Activated T-cell treated with anti-CD3 and anti-CD28 coated beads, Interleukin-2, amount 50 U/mL, for 4 hours (primary cell): Measurements from ENCODE around the gene PRKCSH. TPM values are rescaled to one million over a fixed set of nuclear protein-coding genes. Genes with fewer than 3 reads are reported as not detected.

Experiments used
- ATAC-seq, 2 donors: fragments of 200-7000 bp; cut with Tn5 transposase; one replicate each; pipeline ENCODE4 v1.10.0; 2021
- DNase-seq: peaks from one replicate; pipeline ENCODE4 v3.0.0-alpha.2; 2020
- H3K27me3 Mint-ChIP-seq: one replicate; pipeline ENCODE4 v1.8.0; 2021; ENCODE audit warnings: low read depth, mixed read lengths
- H3K36me3 Mint-ChIP-seq: one replicate; pipeline ENCODE4 v1.8.0; 2022; ENCODE audit warnings: mixed read lengths; ENCODE audit not compliant: insufficient read depth
- H3K4me1 Mint-ChIP-seq: one replicate; pipeline ENCODE4 v1.8.0; 2021; ENCODE audit warnings: low read depth, mixed read lengths
- H3K4me3 Mint-ChIP-seq: one replicate; pipeline ENCODE4 v1.8.0; 2021; ENCODE audit warnings: mild to moderate bottlenecking, moderate library complexity, mixed read lengths
- H3K9me3 Mint-ChIP-seq: one replicate; pipeline ENCODE4 v1.8.0; 2021; ENCODE audit warnings: mixed read lengths
- total RNA-seq, 3 donors: library from RNA; stranded (reverse); gene quantifications; one replicate each; pipeline ENCODE4 v1.2.1, GENCODE V29; 2021

PRKCSH gene
- total RNA-seq, 3 donors from 2014 or later: 273 to 327 (median 319) TPM

- Mint-ChIP-seq H3K4me3 (peak overlapping the region; percentile 73), H3K27me3 (peaks cover 27% of the 10 kb centered on the region), H3K9me3 (no peaks in the 10 kb centered on the region), H3K4me1 (peaks cover 17% of the 10 kb centered on the region), H3K36me3 (peaks cover 6% of the 10 kb centered on the region)
- ATAC-seq (peak; percentile 78 to 79), DNase-seq (peak; percentile 71)
Observed at GRCh38 chr19:11482384-11483050, 47.1 kb downstream of the PRKCSH start.

- DNase-seq (no peak), ATAC-seq (no peak)
- Mint-ChIP-seq H3K4me1 (peaks cover 17% of the 10 kb centered on the region), H3K36me3 (peaks cover 6% of the 10 kb centered on the region), H3K4me3 (no peak overlapping the region), H3K9me3 (no peaks in the 10 kb centered on the region), H3K27me3 (peaks cover 24% of the 10 kb centered on the region)
Observed at GRCh38 chr19:11483366-11484111, 48.1 kb downstream of the PRKCSH start.

GRCh38 chr19:11485245-11485837, 49.9 kb downstream of the PRKCSH start:
- ATAC-seq (no peak), DNase-seq (no peak)
- H3K4me3 Mint-ChIP-seq: no peak overlapping the region
- H3K36me3 Mint-ChIP-seq: peaks cover 6% of the 10 kb centered on the region
- peaks cover 16% of the 10 kb centered on the region for H3K27me3 Mint-ChIP-seq
- no peaks in the 10 kb centered on the region for H3K9me3 Mint-ChIP-seq
- peaks cover 13% of the 10 kb centered on the region for H3K4me1 Mint-ChIP-seq

DNA sequence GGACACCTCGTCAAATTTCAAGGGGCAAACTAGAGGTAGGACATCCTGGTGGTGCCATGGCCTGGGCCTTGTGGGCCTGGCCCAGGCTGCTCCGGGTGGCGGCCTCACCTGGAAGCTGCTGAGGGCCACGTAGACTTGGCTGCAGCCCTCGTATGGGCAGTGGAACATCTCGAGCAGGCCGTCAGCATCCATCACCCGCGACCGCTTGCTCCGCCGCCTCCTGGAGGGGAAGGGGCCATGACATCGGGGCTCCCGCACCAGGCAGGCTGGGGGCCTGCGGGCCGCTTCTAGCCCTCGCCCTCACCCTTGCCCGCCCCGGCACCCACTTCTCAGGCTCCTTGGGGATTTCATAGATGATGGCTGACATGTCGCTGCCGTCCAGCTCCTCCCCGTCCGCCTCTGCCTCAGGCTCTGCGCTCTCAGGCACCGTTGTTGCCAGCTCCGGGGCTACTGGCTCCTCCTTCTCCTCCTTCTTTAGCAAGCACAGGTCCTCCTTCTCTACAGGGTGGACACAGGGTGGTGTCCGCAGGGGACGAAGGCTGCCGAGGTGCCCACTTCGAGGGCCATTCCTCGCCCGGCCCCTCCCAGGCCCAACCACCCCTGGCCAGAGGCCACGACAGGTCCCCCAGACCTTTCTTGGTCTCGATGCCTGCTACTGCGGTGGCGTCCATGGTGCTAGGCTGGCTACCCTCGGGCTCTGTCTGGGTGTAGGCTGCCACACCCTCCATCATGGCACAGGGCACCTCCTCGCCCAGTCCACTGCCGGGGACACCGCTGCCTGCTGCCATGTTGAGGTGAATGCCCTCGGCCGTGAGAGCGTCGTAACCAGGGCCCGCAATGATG, 51.4 kb downstream of the PRKCSH start:
- H3K4me1 Mint-ChIP-seq: peaks cover 7% of the 10 kb centered on the region
- no peaks in the 10 kb centered on the region for H3K9me3 Mint-ChIP-seq
- peaks cover 11% of the 10 kb centered on the region for H3K36me3 Mint-ChIP-seq
- DNase-seq (no peak), ATAC-seq (no peak)
- no peak overlapping the region for H3K4me3 Mint-ChIP-seq
- H3K27me3 Mint-ChIP-seq: peaks cover 6% of the 10 kb centered on the region

GRCh38 chr19:11489378-11489777, 53.9 kb downstream of the PRKCSH start:
- Mint-ChIP-seq H3K27me3 (no peaks in the 10 kb centered on the region), H3K36me3 (peaks cover 8% of the 10 kb centered on the region), H3K4me3 (no peak overlapping the region), H3K9me3 (no peaks in the 10 kb centered on the region), H3K4me1 (no peaks in the 10 kb centered on the region)
- no peak for ATAC-seq
- no peak for DNase-seq

DNA sequence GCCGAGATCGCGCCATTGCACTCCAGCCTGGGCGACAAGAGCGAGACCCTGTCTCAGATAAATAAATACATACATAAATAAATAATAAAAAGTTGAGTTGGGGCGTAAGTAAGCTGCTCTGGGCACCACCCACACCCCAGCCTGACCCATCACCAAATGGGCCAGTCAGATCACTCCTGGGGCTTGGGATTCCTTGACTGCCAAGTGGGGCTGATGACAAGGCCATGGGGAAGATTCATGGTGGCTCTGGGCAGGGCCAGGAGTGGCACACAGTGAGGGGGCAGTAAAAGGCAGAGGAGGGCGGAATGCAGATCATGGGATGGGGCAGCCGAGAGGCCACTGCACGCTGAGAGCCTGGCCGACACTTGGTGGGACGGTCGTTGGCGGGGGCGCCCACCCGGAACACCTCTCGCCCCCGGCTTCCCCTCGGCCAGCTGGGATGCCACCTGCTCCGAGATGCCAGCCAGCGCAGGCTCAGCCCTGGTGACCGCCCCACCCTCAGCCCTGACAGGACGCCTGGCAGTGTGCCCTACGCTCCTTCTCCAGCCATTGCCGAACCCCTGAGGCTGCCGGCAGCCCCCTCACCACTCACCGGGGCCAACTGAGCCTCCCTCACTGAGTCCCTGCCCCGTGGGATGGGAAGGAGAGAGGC, 59.3 kb downstream of the PRKCSH start:
- ATAC-seq (no peak), DNase-seq (no peak)
- Mint-ChIP-seq H3K36me3 (peaks cover 13% of the 10 kb centered on the region), H3K27me3 (no peaks in the 10 kb centered on the region), H3K9me3 (no peaks in the 10 kb centered on the region), H3K4me1 (no peaks in the 10 kb centered on the region), H3K4me3 (no peak overlapping the region)

DNA sequence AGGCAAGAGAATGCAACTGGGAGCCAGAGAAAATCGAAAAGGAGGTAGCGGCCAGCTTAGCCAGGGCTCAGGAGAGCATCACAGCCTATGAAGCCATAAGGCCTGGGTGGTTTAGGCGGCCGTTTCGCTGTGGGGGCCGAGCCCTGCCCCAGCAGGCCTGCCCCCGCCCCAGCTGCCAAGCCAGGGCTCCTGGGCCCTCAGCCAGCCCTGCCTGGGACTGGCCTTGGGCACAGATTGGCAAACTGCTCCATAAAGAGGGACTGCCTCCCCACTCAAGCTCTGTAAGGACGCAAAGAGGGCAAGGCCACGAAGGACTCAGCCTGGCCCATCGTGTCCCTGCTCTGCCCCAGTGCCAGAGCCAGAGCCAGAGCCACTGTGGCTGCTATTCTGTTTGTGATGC, 60.0 kb downstream of the PRKCSH start:
- H3K4me1 Mint-ChIP-seq: no peaks in the 10 kb centered on the region
- H3K27me3 Mint-ChIP-seq: no peaks in the 10 kb centered on the region
- H3K4me3 Mint-ChIP-seq: no peak overlapping the region
- ATAC-seq: no peak
- peaks cover 15% of the 10 kb centered on the region for H3K36me3 Mint-ChIP-seq
- DNase-seq: no peak
- no peaks in the 10 kb centered on the region for H3K9me3 Mint-ChIP-seq

GRCh38 chr19:11495885-11496284, 60.5 kb downstream of the PRKCSH start:
- H3K27me3 Mint-ChIP-seq: no peaks in the 10 kb centered on the region
- H3K36me3 Mint-ChIP-seq: peaks cover 13% of the 10 kb centered on the region
- no peaks in the 10 kb centered on the region for H3K9me3 Mint-ChIP-seq
- H3K4me3 Mint-ChIP-seq: no peak overlapping the region
- ATAC-seq (no peak), DNase-seq (no peak)
- H3K4me1 Mint-ChIP-seq: no peaks in the 10 kb centered on the region

DNA sequence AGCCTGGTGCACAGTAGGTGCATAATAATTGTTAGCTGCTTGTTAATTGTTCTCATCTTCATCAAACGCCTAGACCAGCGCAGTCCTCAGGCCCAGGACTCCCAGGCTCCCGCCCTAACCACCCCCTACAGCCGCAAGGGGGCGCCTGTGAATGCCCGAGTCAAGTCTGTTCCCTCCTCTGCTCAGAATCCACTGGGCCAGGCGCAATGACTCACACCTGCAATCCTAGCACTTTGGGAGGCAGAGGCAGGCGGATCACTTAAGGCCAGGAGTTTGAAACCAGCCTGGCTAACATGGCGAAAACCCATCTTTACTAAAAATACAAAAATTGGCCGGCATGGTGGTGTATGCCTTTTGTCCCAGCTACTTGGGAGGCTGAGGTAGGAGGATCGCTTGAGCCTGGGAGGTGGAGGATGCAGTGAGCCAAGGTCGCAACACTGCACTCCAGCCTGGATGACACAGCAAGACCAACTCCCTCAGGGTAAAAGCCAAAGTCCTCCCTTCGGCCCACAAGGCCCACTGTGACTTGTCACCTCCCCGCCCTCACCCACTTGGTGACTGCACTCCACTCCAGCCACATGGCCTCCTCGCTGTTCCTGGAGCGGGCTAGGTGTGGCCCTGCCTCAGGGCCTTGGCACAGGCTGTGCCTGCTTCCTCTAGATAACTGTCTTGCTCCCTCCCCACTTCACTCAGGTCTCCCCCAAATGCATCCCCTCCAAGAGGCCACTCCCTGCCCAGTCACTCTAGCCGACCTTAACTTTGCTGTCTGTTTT, 61.1 kb downstream of the PRKCSH start:
- DNase-seq: peak; percentile 61
- Mint-ChIP-seq H3K27me3 (no peaks in the 10 kb centered on the region), H3K4me1 (no peaks in the 10 kb centered on the region), H3K36me3 (peaks cover 11% of the 10 kb centered on the region), H3K4me3 (no peak overlapping the region), H3K9me3 (no peaks in the 10 kb centered on the region)
- ATAC-seq: peak; percentile 76 to 81

GRCh38 chr19:11499220-11499726, 63.8 kb downstream of the PRKCSH start:
- peaks cover 11% of the 10 kb centered on the region for H3K36me3 Mint-ChIP-seq
- H3K4me3 Mint-ChIP-seq: no peak overlapping the region
- no peaks in the 10 kb centered on the region for H3K27me3 Mint-ChIP-seq
- H3K4me1 Mint-ChIP-seq: no peaks in the 10 kb centered on the region
- no peak for ATAC-seq
- no peak for DNase-seq
- H3K9me3 Mint-ChIP-seq: no peaks in the 10 kb centered on the region

DNA sequence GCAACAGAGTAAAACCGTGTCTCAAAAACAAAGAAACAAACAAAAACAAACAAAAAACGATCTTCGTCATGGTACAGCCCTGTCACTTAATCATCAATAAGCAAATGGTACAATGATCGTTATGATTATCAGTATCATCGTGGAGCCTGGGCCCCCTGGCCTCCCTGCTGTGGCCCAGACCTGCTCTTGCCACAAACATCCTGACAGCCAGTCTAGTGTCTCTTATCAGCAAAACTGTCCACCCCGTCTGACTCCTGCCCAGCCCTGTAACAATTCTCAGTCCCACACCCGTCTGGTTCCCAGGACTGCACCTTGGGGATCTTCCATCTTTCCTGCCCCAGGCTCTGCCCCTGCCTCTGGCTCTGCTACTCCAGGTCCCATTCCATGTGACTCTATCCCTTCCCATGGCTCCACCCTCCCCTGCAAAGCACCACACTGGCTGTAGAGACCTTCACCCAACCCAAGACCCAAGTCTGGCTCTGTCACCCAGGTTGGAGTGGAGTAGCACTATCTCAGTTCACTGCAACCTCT, 64.5 kb downstream of the PRKCSH start:
- H3K27me3 Mint-ChIP-seq: no peaks in the 10 kb centered on the region
- H3K4me1 Mint-ChIP-seq: peaks cover 5% of the 10 kb centered on the region
- H3K4me3 Mint-ChIP-seq: no peak overlapping the region
- peaks cover 11% of the 10 kb centered on the region for H3K36me3 Mint-ChIP-seq
- ATAC-seq (no peak), DNase-seq (no peak)
- no peaks in the 10 kb centered on the region for H3K9me3 Mint-ChIP-seq
